Cerebellar nuclear complex (tissue), 1 donor: ENCODE results near the gene SPTBN4.
A peak's percentile ranks its signal among the peaks of the same experiment; 100 is the strongest.
"Not testable (repeated sequence)": the region's sequence is repeated elsewhere in the genome, so short reads cannot be mapped to it uniquely, and the experiment has no call there.

Source experiments
- DNase-seq, 2 experiments: peaks; one replicate each; lab custom pipeline; 2025; lab: John Stamatoyannopoulos, UW

Gene SPTBN4

DNA sequence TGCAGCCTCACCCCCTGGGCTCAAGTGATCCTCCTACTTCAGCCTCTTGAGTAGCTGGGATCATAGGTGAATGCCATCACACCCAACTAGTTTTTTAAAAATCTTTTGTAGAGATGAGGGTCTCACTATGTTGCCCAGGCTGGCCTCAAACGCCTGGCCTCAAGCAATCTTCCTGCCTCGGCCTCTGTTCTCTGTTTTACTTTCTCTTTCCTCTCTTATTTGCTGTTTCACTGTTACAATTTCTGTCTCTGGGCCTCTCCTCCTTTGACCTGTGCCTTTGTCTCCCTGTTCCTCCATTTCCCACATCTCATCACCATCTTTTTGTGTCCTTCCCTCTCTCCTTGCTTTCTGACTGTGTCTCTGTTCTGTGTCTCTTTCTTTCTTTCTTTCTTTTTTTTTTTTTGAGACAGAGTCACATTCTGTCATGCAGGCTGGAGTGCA, 119.2 kb downstream of the SPTBN4 start:
- DNase-seq, result no peak

DNA sequence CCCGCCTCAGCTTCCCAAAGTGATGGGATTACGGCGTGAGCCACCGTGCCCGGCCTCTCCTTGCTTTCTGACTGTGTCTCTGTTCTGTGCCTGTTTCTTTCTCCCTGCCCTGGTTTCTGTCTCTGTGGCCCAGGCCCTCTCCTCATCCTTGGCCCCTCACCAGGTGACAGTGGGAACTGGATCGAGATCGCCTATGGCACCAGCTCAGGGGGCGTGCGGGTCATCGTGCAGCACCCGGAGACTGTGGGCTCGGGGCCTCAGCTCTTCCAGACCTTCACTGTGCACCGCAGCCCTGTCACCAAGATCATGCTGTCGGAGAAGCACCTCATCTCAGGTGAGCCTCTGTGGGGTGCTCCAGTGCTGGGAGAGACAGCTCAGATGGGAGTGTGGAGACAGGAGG, 119.8 kb downstream of the SPTBN4 start:
- DNase-seq, result no peak

DNA sequence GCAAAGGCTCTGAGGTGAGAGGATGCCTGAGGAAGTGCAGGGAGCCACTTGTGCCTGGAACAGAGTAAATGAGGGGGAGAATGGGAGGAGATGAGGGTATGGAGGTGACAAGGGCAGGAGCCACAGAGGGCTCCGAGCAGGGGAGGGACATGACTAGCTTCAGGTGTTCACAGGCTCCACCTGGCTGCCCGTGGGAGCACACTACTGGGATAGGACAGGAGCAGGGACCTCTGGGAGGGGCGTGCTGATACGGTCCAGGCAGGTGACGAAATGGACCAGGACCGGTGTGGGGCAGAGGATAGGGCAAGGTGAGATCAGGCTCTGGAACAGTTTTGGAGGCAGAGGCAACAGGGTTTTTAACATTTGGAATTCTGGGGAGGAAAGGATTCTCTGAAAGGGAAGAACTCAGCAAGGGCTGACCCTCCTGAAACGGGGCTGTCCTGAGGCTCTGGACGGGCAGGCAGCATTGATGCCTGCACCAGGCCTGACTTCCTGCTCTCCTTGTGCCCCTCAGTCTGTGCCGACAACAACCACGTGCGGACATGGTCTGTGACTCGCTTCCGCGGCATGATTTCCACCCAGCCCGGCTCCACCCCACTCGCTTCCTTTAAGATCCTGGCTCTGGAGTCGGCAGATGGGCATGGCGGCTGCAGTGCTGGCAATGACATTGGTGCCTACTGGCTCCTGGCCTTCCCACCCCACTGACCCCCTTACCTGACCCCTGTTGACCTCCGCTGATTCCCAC, 121.5 kb downstream of the SPTBN4 start:
- DNase-seq, result no peak

DNA sequence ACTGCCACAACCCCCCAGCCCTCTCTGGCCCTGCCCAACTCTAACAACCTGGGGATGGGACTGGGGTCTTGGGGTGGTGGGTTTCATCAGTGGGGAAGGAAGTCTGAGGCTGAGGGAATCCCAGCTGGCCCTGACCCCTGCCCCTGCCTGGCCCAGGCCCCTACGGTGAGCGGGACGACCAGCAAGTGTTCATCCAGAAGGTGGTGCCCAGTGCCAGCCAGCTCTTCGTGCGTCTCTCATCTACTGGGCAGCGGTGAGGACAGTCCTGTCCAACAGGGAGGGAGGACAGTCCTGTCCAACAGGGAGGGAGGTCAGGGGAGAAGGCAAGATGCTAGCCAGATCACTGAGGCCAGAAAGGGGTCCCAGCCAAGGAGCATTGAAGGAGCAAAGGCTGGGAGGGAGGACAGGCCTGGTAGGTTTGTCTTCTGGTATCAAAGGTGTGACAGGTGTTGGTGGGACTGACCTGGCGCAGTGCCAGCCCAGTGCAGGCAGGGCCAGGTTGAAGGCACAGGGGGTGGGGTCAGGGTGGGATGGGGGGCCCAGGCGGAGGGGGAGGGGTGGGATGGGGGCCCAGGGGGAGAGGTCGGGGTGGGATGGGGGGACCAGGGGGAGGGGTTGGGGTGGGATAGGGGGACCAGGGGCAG, 122.2 kb downstream of the SPTBN4 start:
- DNase-seq, result no peak

DNA sequence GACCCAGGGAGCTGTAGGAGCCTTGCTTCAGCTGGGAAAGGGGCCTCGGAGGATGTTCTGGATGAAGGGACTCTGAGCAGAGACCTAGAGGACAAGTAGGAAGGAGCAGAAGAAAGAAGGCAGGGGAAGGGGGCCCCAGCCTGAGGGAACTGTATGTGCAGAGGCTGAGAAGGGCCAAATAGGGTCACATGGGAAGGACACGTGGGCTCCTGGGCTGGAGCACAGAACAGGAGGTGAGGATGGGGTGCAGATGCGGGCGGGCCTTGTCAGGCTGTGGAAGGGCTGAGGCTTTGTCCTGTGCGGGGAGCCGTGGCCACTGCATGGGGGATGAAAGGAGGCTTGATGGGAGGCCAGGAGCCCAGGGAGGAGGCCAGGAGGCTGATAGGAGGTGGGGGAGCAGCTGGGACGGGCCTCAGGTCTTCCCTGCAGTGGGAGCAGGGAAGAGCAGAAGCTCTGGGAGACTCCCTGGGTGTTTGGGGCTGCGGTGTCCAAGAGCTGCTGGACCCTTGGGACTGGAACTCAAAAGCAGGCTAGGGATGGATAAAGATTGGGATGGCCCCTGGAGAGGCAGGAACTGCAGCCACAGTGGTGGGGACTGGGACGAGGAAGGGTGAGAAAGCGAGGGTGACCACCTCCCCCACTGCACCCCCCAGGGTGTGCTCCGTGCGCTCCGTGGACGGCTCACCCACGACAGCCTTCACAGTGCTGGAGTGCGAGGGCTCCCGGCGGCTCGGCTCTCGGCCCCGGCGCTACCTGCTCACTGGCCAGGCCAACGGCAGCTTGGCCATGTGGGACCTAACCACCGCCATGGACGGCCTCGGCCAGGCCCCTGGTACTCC, 123.0 kb downstream of the SPTBN4 start:
- no peak for DNase-seq

DNA sequence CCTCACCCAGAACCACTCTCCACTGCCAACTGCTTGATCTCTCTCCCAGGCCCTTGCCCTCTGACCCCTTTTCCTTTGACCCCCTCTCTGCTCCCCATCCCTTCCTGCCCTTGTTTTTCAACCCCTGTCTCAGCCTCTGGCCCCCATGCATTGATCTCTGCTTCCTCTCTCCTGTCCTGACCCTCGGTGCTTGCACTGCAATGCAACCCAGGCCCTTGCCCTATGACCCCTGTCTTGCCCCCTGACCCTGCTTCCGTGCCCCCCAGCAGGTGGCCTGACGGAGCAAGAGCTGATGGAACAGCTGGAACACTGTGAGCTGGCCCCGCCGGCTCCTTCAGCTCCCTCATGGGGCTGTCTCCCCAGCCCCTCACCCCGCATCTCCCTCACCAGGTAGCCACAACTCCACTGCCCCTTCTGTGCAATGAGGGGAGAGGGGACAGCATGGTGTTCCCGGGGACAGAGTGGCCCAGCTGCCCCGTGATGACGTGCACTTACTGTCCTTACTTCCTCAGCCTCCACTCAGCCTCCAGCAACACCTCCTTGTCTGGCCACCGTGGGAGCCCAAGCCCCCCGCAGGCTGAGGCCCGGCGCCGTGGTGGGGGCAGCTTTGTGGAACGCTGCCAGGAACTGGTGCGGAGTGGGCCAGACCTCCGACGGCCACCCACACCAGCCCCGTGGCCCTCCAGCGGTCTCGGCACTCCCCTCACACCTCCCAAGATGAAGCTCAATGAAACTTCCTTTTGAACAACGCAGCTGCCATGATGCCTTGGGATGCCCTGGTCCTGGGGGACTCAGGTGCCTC, 123.9 kb downstream of the SPTBN4 start:
- DNase-seq, result no peak

DNA sequence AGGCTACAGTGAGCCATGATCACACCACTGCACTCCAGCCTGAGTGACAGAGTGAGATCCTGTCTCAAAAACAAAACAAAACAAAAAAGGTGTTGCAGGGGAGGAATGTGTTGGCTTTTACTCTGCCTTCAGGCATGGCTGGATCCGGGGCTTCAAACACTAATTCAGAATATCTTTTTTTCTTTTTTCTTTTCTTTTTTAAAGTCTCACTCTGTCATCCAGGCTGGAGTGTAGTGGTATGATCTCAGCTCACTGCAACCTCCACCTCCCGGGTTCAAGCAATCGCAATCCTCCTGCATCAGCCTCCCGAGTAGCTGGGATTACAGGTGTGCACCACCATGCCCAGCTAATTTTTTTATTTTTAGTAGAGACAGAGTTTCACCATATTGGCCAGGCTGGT, 124.9 kb downstream of the SPTBN4 start:
- DNase-seq, result not testable (repeated sequence)

DNA sequence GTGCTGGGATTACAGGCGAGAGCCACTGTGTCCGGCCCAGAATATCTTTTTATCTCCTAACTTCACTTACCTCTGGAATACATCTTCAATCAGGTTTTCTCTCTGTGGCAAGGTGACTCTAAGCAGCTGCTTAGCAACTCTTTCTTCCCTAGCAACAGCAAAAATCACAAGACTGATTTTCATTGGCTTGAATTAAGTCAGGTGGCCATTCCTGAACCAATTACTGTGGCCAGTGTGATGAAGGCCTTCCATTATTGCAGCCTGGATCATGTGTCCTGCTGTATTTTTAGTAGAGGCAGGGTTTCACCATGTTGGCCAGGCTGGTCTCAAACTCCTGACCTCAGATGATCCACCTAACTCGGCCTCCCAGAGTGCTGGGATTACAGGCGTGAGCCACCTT, 125.4 kb downstream of the SPTBN4 start:
- DNase-seq, result no peak

- no peak for DNase-seq
These were observed 127.5 kb downstream of the SPTBN4 start for GRCh38 chr19:40594255-40594654.

DNA sequence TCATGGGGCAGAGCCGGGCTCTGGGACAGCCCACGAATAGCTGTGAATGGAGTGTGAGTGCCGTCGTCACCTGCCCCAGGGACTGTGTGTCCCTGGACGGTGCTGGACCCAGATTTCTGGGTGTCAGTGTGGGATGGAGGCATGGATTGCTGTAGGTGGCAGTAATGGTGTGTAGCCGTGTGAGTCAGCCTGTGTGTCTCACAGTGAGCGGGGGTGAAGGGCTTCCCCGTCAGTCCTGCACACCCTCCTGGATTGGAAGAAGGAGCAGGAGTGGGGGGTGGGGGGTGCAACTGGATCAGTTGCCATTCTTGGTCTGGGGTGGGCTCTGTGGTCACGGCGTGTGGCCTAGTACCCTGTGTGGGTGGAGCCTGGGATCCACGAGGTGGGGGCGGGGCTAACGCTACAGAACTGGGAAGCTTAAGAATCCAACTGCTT, 127.9 kb downstream of the SPTBN4 start:
- DNase-seq, result no peak

DNA sequence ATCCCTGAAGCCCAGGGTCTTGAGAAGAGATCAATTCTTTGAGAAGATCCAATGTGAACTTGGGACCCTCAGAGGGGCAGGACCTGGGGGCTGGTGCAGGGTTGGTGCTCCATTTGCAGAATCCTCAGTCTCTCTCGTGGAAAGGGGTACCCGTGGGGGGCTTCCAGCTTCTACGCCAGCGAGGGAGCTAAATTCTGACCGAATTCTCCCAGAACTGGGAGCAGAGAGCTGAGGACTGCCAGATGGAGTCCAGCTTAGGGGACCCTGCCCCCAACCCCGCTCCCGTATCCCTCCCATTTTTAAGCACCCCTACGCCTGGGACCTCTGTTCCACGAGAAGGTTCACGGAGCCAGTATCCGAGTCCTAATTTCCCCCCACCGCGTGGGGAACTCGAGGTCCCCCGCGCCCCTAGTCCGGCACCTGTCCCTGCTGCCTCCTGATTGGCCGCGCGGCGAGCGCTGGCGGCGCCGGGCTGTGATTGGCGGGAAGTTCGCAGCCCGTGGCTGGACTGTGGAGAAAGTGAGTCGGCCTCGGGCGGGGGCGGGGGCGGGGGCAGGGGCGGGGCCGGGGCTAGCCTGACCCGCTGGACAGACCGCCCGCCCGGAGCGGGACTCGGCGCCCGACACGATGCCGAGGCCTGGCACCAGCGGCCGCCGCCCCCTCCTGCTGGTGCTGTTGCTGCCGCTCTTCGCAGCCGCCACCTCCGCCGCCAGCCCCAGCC, 130.0 kb downstream of the SPTBN4 start:
- no peak for DNase-seq

DNA sequence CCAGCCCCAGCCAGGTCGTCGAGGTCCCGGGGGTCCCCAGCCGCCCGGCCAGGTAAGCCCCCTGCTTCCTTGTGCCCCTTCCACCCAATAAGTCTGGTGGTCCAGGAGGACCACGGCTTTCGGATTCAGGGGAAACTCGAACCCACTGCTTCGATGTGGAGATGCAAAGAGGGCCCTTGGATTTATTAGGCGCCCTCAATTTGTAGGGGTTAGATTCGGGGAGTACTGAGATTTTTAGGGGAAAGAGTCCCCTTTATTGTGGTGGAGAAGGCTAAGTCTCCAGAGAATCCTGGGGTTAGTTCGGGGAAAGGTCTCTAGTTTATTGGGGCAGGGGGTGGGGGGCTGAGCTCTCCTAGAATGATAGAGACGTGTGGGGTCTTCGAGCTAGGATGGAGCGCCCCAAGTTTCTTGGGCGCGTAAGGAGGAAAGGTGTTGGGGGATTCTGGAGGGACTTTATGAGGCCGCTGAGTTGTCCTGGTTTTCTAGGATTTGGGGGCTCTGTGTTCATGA, 130.6 kb downstream of the SPTBN4 start:
- no peak for DNase-seq

DNA sequence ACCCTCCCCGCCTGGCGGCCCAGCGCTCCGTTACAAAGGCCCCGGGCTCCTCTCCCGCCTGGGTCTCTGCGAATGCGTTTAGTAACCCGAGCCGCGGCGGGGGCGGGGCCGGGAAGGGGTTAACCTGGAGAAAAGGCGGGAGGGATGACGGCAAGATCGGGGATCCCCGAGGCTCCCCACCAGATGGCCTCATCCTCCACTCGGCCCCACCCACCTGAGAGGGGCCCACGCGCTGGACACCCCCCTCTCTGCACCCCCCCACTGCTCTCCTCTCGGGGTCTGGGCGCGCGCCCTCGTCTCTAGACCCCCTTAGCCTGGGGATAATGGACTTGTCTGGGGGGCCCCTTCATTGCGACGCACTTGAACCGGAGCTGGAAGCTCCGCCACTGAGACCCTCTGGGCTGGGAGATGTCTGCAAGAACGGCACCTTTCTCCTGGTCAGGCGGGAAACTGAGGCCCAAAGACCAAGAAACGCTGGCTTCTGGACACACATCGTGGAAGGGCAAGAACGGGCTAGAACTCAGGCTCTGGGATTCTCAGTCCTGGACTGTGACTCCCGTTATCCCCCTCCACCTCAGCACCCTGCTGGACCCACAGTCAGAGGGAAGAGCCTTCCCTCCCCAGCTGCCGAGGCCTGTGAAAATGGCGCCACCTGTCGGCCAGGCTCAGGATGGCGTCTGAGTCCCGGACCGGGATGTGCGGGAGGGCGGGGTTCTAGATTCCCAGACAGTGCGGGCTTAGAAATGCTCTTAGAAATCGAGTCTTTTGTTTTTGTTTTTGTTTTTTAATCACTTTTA, 131.5 kb downstream of the SPTBN4 start:
- peak in 1 of 2 experiments; percentile 78 for DNase-seq

GRCh38 chr19:40598918-40599307, 132.1 kb downstream of the SPTBN4 start:
- no peak for DNase-seq

DNA sequence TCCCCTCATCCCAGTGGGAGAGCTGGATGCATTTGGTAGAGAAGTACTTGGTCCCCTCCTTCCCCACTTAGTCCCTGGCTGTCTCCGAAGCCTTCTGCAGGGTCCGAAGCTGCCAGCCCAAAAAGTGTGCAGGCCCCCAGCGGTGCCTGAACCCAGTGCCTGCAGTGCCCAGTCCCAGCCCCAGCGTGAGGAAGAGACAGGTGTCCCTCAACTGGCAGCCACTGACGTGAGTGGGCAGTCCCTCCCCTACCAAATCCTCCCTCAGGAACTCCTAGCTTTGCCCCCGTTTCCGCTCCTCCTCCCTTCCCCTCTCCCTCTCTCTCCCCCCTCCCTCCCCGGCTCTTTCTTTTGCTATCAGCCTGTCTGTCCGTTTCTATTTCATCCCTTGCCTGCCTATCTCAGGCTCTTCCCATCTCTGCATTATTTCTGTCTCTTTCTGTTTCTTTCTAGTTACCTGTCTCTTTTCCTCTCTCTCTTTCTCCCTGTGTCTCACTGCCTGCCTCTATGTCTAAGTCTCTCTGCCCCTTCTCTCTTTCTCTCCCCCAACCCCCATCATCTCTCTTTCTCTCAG, 132.6 kb downstream of the SPTBN4 start:
- DNase-seq, result no peak

DNA sequence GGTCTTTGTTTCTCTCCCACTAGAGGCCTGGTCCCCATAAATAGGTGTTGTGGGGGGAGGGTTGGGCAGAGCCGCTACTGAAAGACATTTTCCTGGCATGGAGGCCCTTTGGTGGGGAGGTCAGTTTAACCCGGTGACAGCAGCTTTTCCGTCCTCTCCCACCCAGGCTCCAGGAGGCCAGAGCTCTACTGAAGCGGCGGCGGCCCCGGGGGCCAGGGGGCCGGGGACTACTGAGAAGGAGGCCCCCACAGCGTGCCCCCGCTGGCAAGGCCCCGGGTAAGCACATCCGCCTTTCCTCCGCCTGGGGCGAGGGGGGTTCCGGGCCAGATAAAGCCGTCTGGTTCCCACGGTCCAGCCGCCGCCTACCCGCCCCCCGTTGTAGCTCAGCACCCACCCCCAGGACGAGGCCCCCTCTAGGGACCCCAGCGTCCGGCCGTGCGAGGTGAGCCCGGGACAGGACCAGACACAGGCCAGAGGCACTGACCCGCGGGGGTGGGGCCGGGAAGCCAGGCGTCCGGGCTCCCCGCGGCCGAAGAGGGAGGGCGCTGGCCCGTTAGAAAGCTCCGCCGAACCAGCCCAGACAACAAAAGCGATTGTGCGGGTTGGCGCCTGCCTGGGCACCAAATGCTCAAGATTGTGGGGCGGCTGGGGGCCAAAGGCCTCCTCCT, 133.2 kb downstream of the SPTBN4 start:
- DNase-seq, result no peak

GRCh38 chr19:40600570-40601133, 133.9 kb downstream of the SPTBN4 start:
- DNase-seq, result no peak

DNA sequence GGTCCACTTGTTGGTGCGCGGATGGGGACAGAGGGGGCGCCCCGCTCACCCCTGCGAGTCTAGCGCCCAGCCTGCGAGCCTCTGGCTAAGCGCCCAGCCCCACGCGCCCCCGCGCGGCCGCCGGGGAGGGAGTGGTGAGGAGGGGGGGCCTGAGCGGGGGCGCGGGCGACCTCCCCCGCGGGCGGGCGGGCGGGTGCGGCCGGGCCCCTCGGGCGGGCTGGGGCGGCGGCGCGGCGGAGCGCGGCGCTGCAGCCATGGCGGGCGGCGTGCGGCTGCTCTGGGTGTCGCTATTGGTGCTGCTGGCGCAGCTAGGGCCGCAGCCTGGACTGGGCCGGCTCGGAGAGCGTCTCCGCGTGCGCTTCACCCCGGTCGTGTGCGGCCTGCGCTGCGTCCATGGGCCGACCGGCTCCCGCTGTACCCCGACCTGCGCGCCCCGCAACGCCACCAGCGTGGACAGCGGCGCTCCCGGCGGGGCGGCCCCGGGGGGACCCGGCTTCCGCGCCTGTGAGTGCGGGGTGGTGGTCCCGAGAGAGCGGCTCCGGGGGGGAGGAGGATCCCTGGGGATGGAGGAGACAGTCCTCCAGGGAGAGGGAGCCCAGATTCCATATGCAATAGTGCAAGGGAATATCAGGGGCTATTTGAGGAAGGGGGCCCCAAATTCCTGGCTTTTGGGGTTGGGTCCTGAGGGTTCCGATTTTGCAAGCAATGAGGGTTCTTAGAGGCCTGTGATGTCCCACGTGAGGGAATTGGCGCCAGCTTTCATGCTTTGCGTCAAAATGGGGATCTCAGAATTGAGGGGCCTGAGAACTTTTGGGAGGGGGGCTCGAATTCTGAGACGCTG, 134.6 kb downstream of the SPTBN4 start, which contains the start of gene LTBP4:
LTBP4 (plus strand) TSS at position 236 of the 841 bp plus-strand sequence; CDS start at position 255, 19 bp downstream.
- DNase-seq, result no peak
